Measurements from ENCODE around the gene CMYA5. TPM values are rescaled to one million over a fixed set of nuclear protein-coding genes. Genes with fewer than 3 reads are reported as not detected.

CMYA5 gene
- total and polyA plus RNA-seq, 9 of the 15 experiments (the other 6 are each of a cell fraction or from before 2014, with no cell fraction given) = 0.18 to 1.1 (median 0.32) TPM

DNA sequence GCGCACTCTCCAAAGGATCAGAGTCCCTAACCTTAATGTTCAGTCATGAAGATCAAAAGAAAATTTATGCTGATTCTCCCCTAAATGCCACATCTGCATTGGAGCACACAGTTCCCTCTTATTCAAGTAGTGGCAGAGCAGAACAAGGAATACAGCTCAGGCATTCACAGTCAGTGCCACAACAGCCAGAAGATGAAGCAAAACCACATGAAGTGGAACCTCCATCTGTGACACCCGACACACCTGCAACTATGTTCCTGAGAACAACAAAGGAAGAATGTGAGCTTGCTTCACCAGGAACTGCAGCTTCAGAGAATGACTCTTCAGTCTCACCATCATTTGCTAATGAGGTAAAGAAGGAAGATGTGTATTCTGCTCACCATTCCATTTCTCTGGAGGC lies 40.0 kb downstream of the CMYA5 start:
- ATAC-seq (no peak), FAIRE-seq (no peak), DNase-seq (ENCODE audit: extremely low read depth in 1 of 4, low spot score in 3 of 4) (no peak)
- in situ Hi-C loops (cut with MboI) = no loop called here
- Histone ChIP-seq H2AFZ (ENCODE audit: low read depth, low read length) (no peak overlapping the region), H3K27ac (ENCODE audit: extremely low read depth, low read depth, low read length) (no peak overlapping the region), H3K4me2 (ENCODE audit: insufficient read depth, low read length) (no peak overlapping the region), H3K4me3 (no peak overlapping the region), H3K4me1 (replicated peaks in 1 of 2; ENCODE audit: control insufficient read depth in 2 of 2, insufficient read depth in 2 of 2, low read length in 2 of 2) (no peaks in the 10 kb centered on the region), H3K27me3 (ENCODE audit: control insufficient read depth in 2 of 2, insufficient read depth in 2 of 2, low read length in 2 of 2) (peaks cover 34 to 40% of the 10 kb centered on the region in 2 experiments), H3K79me2 (ENCODE audit: control insufficient read depth, insufficient read depth, low read length) (no peaks in the 10 kb centered on the region), H3K9me1 (ENCODE audit: control insufficient read depth, insufficient read depth, low read length) (no peaks in the 10 kb centered on the region), H3K9me3 (replicated peaks; ENCODE audit: control insufficient read depth, insufficient read depth, low read depth, low read length) (no peaks in the 10 kb centered on the region), H3K9ac (ENCODE audit: insufficient read depth in 1 of 2, low read depth in 2 of 2, low read length in 2 of 2) (no peak overlapping the region), H3K36me3 (ENCODE audit: control insufficient read depth, insufficient read depth, low read length) (no peaks in the 10 kb centered on the region), H4K20me1 (replicated peaks; ENCODE audit: control insufficient read depth, insufficient read depth, low read length) (no peaks in the 10 kb centered on the region)
- WGBS (ENCODE audit: insufficient coverage, low coverage, missing lambda C conversion rate) = 3% methylated on average over 2 of the region's 2 CpGs
- intact Hi-C loops (cut with micrococcal nuclease) = no loop called here
- TF ChIP-seq ZNF24 (IDR thresholded peaks at IDR 0.05) (no peak), NRF1 (conservative IDR thresholded peaks at IDR 0.05 in 1 of 2, IDR thresholded peaks at IDR 0.05 in 1 of 2) (no peak), ZNF316 (IDR thresholded peaks at IDR 0.05) (no peak)
- ChIA-PET POLR2A (interaction anchor here (0.6 kb wide), 1 partner anchor 65 kb away, joined by 3 read pairs; no protein-coding TSS in a partner anchor), CTCF (ENCODE audit: low intra/inter-chr PET ratio) (no interaction called here)
- BruUV-seq (replicated peaks) = no TSS peak

DNA sequence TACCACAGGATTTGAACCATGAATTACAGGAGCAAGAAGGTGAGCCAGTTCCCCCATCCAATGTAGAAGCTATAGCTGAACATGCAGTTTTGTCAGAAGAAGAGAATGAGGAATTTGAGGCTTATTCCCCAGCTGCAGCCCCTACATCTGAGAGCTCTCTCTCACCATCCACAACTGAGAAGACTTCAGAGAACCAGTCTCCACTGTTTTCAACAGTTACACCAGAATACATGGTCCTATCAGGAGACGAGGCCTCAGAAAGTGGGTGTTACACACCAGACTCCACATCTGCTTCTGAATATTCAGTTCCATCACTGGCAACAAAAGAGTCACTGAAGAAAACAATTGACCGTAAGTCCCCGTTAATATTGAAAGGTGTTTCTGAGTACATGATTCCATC lies 40.9 kb downstream of the CMYA5 start:
- ATAC-seq (no peak), FAIRE-seq (no peak), DNase-seq (ENCODE audit: extremely low read depth in 1 of 4, low spot score in 3 of 4) (no peak)
- POLR2A ChIA-PET = no interaction called here
- in situ Hi-C loops (cut with MboI) (no loop called here), intact Hi-C loops (cut with micrococcal nuclease) (no loop called here)
- no peak overlapping the region for H2AFZ ChIP-seq (ENCODE audit: low read depth, low read length)
- no peaks in the 10 kb centered on the region for H4K20me1 ChIP-seq (replicated peaks; ENCODE audit: control insufficient read depth, insufficient read depth, low read length)
- H3K9me3 ChIP-seq (replicated peaks; ENCODE audit: control insufficient read depth, insufficient read depth, low read depth, low read length) = no peaks in the 10 kb centered on the region
- no peaks in the 10 kb centered on the region for H3K79me2 ChIP-seq (ENCODE audit: control insufficient read depth, insufficient read depth, low read length)
- TF ChIP-seq ZNF785 (CRISPR knock-in tag; IDR thresholded peaks at IDR 0.05) = no peak
- no peak for TF ChIP-seq CHCHD3 (CRISPR knock-in tag; IDR thresholded peaks at IDR 0.05)
- no peak for TF ChIP-seq KAT7 (CRISPR knock-in tag; IDR thresholded peaks at IDR 0.05; ENCODE audit: borderline replicate concordance)
- TF ChIP-seq CC2D1A (IDR thresholded peaks at IDR 0.05) = no peak
- TF ChIP-seq DACH1 (IDR thresholded peaks at IDR 0.05; ENCODE audit: partially characterized antibody) = no peak
- TF ChIP-seq, protein P1, sequence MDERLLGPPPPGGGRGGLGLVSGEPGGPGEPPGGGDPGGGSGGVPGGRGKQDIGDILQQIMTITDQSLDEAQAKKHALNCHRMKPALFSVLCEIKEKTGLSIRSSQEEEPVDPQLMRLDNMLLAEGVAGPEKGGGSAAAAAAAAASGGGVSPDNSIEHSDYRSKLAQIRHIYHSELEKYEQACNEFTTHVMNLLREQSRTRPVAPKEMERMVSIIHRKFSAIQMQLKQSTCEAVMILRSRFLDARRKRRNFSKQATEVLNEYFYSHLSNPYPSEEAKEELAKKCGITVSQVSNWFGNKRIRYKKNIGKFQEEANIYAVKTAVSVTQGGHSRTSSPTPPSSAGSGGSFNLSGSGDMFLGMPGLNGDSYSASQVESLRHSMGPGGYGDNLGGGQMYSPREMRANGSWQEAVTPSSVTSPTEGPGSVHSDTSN (CRISPR knock-in tag; IDR thresholded peaks at IDR 0.05; ENCODE audit: low read depth) = no peak
- TF ChIP-seq, protein P1 (tag; conservative IDR thresholded peaks at IDR 0.05; ENCODE audit: low read depth) = no peak
- TF ChIP-seq ZNF589 (CRISPR knock-in tag; IDR thresholded peaks at IDR 0.05; ENCODE audit: low read depth) = no peak
- no peaks in the 10 kb centered on the region for H3K4me1 ChIP-seq (replicated peaks in 1 of 2; ENCODE audit: control insufficient read depth in 2 of 2, insufficient read depth in 2 of 2, low read length in 2 of 2)
- H3K4me2 ChIP-seq (ENCODE audit: insufficient read depth, low read length) = no peak overlapping the region
- CTCF ChIA-PET (ENCODE audit: low intra/inter-chr PET ratio) = interaction anchor here (0.5 kb wide), 1 partner anchor 507 kb away, joined by 3 read pairs; no protein-coding TSS in a partner anchor
- no peaks in the 10 kb centered on the region for H3K9me1 ChIP-seq (ENCODE audit: control insufficient read depth, insufficient read depth, low read length)
- no TSS peak for BruUV-seq (replicated peaks)
- H3K27ac ChIP-seq (ENCODE audit: extremely low read depth, low read depth, low read length) = no peak overlapping the region
- no peaks in the 10 kb centered on the region for H3K36me3 ChIP-seq (ENCODE audit: control insufficient read depth, insufficient read depth, low read length)
- no peak overlapping the region for H3K4me3 ChIP-seq
- no peak overlapping the region for H3K9ac ChIP-seq (ENCODE audit: insufficient read depth in 1 of 2, low read depth in 2 of 2, low read length in 2 of 2)
- 3% methylated on average over 3 of the region's 3 CpGs for WGBS (ENCODE audit: insufficient coverage, low coverage, missing lambda C conversion rate)
- H3K27me3 ChIP-seq (ENCODE audit: control insufficient read depth in 2 of 2, insufficient read depth in 2 of 2, low read length in 2 of 2) = peaks cover 34 to 47% of the 10 kb centered on the region in 2 experiments

All from K562 (cell line).